SK-N-SH (cell line): Measurements from ENCODE around the gene INTS1.

Experiments
- CHD2 ChIP-seq: fragments of 150-350 bp; IDR thresholded peaks from 2 replicates; pipeline ENCODE4 v1.6.1; 2018; ENCODE audit warnings: low read length; ENCODE audit not compliant: partially characterized antibody
- GABPA ChIP-seq: IDR thresholded peaks from 2 replicates; pipeline ENCODE4 v1.4.0; 2012; ENCODE audit warnings: low read depth, mild to moderate bottlenecking
- MXI1 ChIP-seq: IDR thresholded peaks from 2 replicates; pipeline ENCODE4 v1.6.1; 2012; ENCODE audit warnings: mild to moderate bottlenecking, low read depth, low read length, improper control_type of control experiment
- POLR2AphosphoS5 ChIP-seq: IDR thresholded peaks from 2 replicates; pipeline ENCODE4 v1.6.1; 2012; ENCODE audit warnings: low read depth, low read length
- RCOR1 ChIP-seq: fragments of 150-350 bp; IDR thresholded peaks from 2 replicates; pipeline ENCODE4 v1.6.1; 2017; ENCODE audit warnings: antibody characterized with exemption, low read length
- RFX5 ChIP-seq: IDR thresholded peaks from 2 replicates; pipeline ENCODE4 v1.6.1; 2012; ENCODE audit warnings: mild to moderate bottlenecking, improper control_type of control experiment, low read length
- TAF1 ChIP-seq: IDR thresholded peaks from 2 replicates; pipeline ENCODE4 v1.6.1; 2012; ENCODE audit warnings: low read depth, mild to moderate bottlenecking, low read length, moderate library complexity, borderline replicate concordance
- YY1 ChIP-seq: IDR thresholded peaks from 2 replicates; pipeline ENCODE4 v1.4.0; 2012; ENCODE audit warnings: low read depth, mild to moderate bottlenecking
- TF ChIP-seq, protein P1 (sequence below): fragments of 200-600 bp; sonication (generic); IDR thresholded peaks from 2 replicates; pipeline ENCODE4 v1.6.1; 2017; ENCODE audit warnings: antibody characterized with exemption, mild to moderate bottlenecking, moderate library complexity
- TF ChIP-seq, protein P2 (sequence below): IDR thresholded peaks from 2 replicates; pipeline ENCODE4 v1.4.0; 2012; ENCODE audit warnings: low read depth, borderline replicate concordance
- TF ChIP-seq, protein P3 (sequence below): IDR thresholded peaks from 2 replicates; pipeline ENCODE4 v1.4.0; 2012; ENCODE audit warnings: low read depth
- TF ChIP-seq, protein P4 (sequence below): fragments of 150-350 bp; IDR thresholded peaks from 2 replicates; pipeline ENCODE4 v1.6.1; 2016; ENCODE audit warnings: mild to moderate bottlenecking, low read depth, low read length

DNA sequence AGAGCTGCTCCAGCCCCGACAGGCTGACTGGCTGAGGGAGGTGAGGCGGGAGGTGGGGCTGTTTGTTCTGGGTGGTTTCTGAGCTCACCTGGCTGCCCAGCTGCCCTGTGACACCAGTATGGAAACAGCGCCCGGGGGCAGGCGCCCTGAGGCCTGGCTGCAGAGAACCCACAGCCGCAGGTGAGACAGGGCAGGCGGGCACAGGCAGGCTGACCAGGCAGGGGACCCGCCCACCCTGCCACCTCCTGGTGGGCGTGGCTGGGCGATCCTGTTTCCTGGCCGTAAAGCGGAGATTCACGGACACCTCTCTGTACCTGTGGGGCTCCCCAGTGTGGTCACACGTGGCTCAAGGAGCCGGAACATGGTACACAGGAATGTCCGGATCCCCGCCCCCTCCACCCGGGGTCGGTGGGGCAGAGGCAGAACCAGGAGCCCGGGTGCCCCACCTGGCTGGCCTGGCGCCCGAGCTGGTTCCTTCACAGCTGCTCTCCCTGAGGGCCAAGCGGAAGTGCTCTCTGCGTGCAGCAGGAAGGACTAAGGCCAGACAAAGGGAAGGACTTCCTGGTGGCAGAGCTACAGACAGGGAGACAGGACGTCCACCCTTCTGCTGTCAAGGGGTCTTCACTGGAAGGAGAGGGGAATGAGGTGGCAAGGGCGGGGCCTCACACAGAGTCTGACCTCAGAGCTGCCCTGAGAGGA lies 48.8 kb downstream of the INTS1 start:
- TF ChIP-seq MXI1 (no peak), TAF1 (no peak), POLR2AphosphoS5 (no peak), CHD2 (no peak), RFX5 (no peak), YY1 (no peak), GABPA (no peak), RCOR1 (no peak)
- TF ChIP-seq, protein P1, sequence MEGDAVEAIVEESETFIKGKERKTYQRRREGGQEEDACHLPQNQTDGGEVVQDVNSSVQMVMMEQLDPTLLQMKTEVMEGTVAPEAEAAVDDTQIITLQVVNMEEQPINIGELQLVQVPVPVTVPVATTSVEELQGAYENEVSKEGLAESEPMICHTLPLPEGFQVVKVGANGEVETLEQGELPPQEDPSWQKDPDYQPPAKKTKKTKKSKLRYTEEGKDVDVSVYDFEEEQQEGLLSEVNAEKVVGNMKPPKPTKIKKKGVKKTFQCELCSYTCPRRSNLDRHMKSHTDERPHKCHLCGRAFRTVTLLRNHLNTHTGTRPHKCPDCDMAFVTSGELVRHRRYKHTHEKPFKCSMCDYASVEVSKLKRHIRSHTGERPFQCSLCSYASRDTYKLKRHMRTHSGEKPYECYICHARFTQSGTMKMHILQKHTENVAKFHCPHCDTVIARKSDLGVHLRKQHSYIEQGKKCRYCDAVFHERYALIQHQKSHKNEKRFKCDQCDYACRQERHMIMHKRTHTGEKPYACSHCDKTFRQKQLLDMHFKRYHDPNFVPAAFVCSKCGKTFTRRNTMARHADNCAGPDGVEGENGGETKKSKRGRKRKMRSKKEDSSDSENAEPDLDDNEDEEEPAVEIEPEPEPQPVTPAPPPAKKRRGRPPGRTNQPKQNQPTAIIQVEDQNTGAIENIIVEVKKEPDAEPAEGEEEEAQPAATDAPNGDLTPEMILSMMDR: no peak
- TF ChIP-seq, protein P2, sequence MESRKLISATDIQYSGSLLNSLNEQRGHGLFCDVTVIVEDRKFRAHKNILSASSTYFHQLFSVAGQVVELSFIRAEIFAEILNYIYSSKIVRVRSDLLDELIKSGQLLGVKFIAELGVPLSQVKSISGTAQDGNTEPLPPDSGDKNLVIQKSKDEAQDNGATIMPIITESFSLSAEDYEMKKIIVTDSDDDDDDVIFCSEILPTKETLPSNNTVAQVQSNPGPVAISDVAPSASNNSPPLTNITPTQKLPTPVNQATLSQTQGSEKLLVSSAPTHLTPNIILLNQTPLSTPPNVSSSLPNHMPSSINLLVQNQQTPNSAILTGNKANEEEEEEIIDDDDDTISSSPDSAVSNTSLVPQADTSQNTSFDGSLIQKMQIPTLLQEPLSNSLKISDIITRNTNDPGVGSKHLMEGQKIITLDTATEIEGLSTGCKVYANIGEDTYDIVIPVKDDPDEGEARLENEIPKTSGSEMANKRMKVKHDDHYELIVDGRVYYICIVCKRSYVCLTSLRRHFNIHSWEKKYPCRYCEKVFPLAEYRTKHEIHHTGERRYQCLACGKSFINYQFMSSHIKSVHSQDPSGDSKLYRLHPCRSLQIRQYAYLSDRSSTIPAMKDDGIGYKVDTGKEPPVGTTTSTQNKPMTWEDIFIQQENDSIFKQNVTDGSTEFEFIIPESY: no peak
- TF ChIP-seq, protein P3, sequence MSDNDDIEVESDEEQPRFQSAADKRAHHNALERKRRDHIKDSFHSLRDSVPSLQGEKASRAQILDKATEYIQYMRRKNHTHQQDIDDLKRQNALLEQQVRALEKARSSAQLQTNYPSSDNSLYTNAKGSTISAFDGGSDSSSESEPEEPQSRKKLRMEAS: no peak
- TF ChIP-seq, protein P4, sequence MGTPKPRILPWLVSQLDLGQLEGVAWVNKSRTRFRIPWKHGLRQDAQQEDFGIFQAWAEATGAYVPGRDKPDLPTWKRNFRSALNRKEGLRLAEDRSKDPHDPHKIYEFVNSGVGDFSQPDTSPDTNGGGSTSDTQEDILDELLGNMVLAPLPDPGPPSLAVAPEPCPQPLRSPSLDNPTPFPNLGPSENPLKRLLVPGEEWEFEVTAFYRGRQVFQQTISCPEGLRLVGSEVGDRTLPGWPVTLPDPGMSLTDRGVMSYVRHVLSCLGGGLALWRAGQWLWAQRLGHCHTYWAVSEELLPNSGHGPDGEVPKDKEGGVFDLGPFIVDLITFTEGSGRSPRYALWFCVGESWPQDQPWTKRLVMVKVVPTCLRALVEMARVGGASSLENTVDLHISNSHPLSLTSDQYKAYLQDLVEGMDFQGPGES: no peak
